Neural cell (in vitro differentiated cells): ENCODE data around the gene GSG1L.

Experiments
- CTCF ChIP-seq: fragments of 450-650 bp; IDR thresholded peaks from 2 replicates; pipeline ENCODE4 v1.5.1; 2014; ENCODE audit warnings: antibody characterized with exemption, mild to moderate bottlenecking, moderate library complexity; ENCODE audit not compliant: poor library complexity, severe bottlenecking
- EP300 ChIP-seq: fragments of 450-650 bp; conservative IDR thresholded peaks from 2 replicates; pipeline ENCODE4 v1.6.1; 2014; ENCODE audit warnings: antibody characterized with exemption, mild to moderate bottlenecking, moderate library complexity; ENCODE audit not compliant: poor library complexity, severe bottlenecking
- EZH2 ChIP-seq: fragments of 200-600, 300-800 bp; shearing (Covaris generic), sonication (generic); IDR thresholded peaks from 2 replicates; pipeline ENCODE4 v1.6.1; 2014; ENCODE audit warnings: antibody characterized with exemption, low read length, borderline replicate concordance, mild to moderate bottlenecking; ENCODE audit not compliant: insufficient read depth, poor library complexity, severe bottlenecking
- MXI1 ChIP-seq: fragments of 450-650 bp; conservative IDR thresholded peaks from 2 replicates; pipeline ENCODE4 v1.6.1; 2014; ENCODE audit warnings: antibody characterized with exemption, mild to moderate bottlenecking; ENCODE audit not compliant: poor library complexity, severe bottlenecking
- POLR2AphosphoS5 ChIP-seq: IDR thresholded peaks from 2 replicates; pipeline ENCODE4 v1.6.1; 2012
- RAD21 ChIP-seq: fragments of 450-650 bp; conservative IDR thresholded peaks from 2 replicates; pipeline ENCODE4 v1.6.1; 2014; ENCODE audit warnings: antibody characterized with exemption, mild to moderate bottlenecking, moderate library complexity
- REST ChIP-seq: IDR thresholded peaks from 2 replicates; pipeline ENCODE4 v1.6.1; 2012; ENCODE audit warnings: borderline replicate concordance
- SMC3 ChIP-seq: fragments of 450-650 bp; conservative IDR thresholded peaks from 2 replicates; pipeline ENCODE4 v1.6.1; 2014; ENCODE audit warnings: antibody characterized with exemption, mild to moderate bottlenecking, moderate library complexity; ENCODE audit not compliant: poor library complexity
- TAF1 ChIP-seq: IDR thresholded peaks from 2 replicates; pipeline ENCODE4 v1.6.1; 2012; ENCODE audit warnings: low read depth

GRCh38 chr16:27999687-28000086, 63.8 kb downstream of the GSG1L start:
- TF ChIP-seq EP300 (no peak), REST (no peak), CTCF (no peak), POLR2AphosphoS5 (no peak), TAF1 (no peak), RAD21 (no peak), EZH2 (no peak), SMC3 (no peak), MXI1 (no peak)
